Neural progenitor cell (in vitro differentiated cells): ENCODE results near the gene GYPC. TPM values are rescaled to one million over a fixed set of nuclear protein-coding genes. Genes with fewer than 3 reads are reported as not detected.

Experiments
- DNase-seq: peaks from one replicate; pipeline ENCODE4 v3.0.0-alpha.2; 2016; ENCODE audit warnings: low spot score
- H2AFZ ChIP-seq: fragments of 200-600 bp; sonication (generic); replicated peaks from 2 replicates; pipeline ENCODE4 v1.6.1; 2016; ENCODE audit warnings: antibody characterized with exemption
- H3F3A ChIP-seq: fragments of 200-600 bp; sonication (generic); 2 replicates; pipeline ENCODE4 v1.6.1; 2016; ENCODE audit warnings: antibody characterized with exemption, low read depth
- H3K27ac ChIP-seq: fragments of 200-600 bp; sonication (generic); 2 replicates; pipeline ENCODE4 v1.5.1; 2016; ENCODE audit warnings: mild to moderate bottlenecking
- H3K27me3 ChIP-seq: fragments of 200-600 bp; sonication (generic); 2 replicates; pipeline ENCODE4 v1.6.1; 2016; ENCODE audit warnings: mild to moderate bottlenecking, moderate library complexity
- H3K36me3 ChIP-seq: fragments of 200-600 bp; sonication (generic); 2 replicates; pipeline ENCODE4 v1.5.1; 2016
- H3K4me1 ChIP-seq: fragments of 200-600 bp; sonication (generic); 2 replicates; pipeline ENCODE4 v1.6.1; 2016; ENCODE audit warnings: mixed run types
- H3K4me2 ChIP-seq: fragments of 200-600 bp; sonication (generic); 2 replicates; pipeline ENCODE4 v1.6.1; 2016
- H3K4me3 ChIP-seq: fragments of 200-600 bp; sonication (generic); 2 replicates; pipeline ENCODE4 v1.5.1; 2016
- H3K79me2 ChIP-seq: fragments of 200-600 bp; sonication (generic); 2 replicates; pipeline ENCODE4 v1.6.1; 2016; ENCODE audit warnings: low read depth
- H3K9ac ChIP-seq: fragments of 200-600 bp; sonication (generic); 2 replicates; pipeline ENCODE4 v1.6.1; 2016
- H3K9me3 ChIP-seq: fragments of 200-600 bp; sonication (generic); 2 replicates; pipeline ENCODE4 v1.5.1; 2016; ENCODE audit warnings: low read depth
- H4K20me1 ChIP-seq: fragments of 200-600 bp; sonication (generic); 2 replicates; pipeline ENCODE4 v1.6.1; 2016; ENCODE audit warnings: low read depth
- H3K27ac Mint-ChIP-seq: 3 replicates; pipeline ENCODE4 v1.8.0; 2021; ENCODE audit warnings: mixed read lengths
- H3K27me3 Mint-ChIP-seq: 2 replicates; pipeline ENCODE4 v1.8.0; 2022; ENCODE audit warnings: low read depth, mild to moderate bottlenecking, inconsistent platforms, moderate library complexity, mixed read lengths; ENCODE audit not compliant: insufficient read depth
- H3K36me3 Mint-ChIP-seq: 3 replicates; pipeline ENCODE4 v1.8.0; 2021; ENCODE audit warnings: mixed read lengths
- H3K4me1 Mint-ChIP-seq: 3 replicates; pipeline ENCODE4 v1.8.0; 2021; ENCODE audit warnings: mixed read lengths
- H3K4me3 Mint-ChIP-seq: 3 replicates; pipeline ENCODE4 v1.8.0; 2021; ENCODE audit warnings: mild to moderate bottlenecking, moderate library complexity, mixed read lengths
- H3K9me3 Mint-ChIP-seq: 3 replicates; pipeline ENCODE4 v1.8.0; 2020; ENCODE audit warnings: mixed read lengths
- CTCF ChIP-seq: fragments of 200-600 bp; sonication (generic); IDR thresholded peaks from 2 replicates; pipeline ENCODE4 v1.5.1; 2017; ENCODE audit warnings: antibody characterized with exemption, mild to moderate bottlenecking
- EZH2 ChIP-seq: fragments of 200-600 bp; sonication (generic); IDR thresholded peaks from 2 replicates; pipeline ENCODE4 v1.6.1; 2017; ENCODE audit warnings: antibody characterized with exemption, mild to moderate bottlenecking, moderate library complexity
- EZH2phosphoT487 ChIP-seq: fragments of 200-600 bp; sonication (generic); IDR thresholded peaks from 2 replicates; pipeline ENCODE4 v1.6.1; 2017; ENCODE audit warnings: antibody characterized with exemption
- total RNA-seq: library from RNA; depleted of rRNA; stranded (reverse); fragments of >200 nt; gene quantifications from 2 replicates; pipeline ENCODE4 v1.2.3, GENCODE V29; 2015; ENCODE audit warnings: low replicate concordance

The GYPC gene
- total RNA-seq, 1 donor from 2014 or later: 3.4 TPM

DNA sequence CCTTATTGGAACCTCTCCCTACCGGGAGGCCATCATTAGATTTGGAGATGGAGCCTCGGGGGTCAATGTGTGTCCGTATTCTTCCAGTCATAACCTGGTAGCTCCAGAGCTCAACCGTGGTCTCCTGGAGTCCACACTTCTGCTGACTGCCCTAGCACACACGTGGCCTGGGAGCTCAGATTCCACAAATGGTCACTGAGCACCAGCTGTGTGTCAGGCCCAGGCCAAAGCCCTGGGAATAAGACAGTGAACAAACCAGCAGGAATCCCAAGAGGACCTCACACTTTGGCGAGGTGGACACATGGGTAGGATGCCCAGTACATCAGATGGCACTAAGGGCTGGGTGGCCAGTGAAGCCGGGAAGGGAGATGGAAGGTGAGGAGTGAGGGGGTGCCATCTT is 15.5 kb downstream of the GYPC start:
- Histone ChIP-seq H3K36me3 (peaks cover 4% of the 10 kb centered on the region), H3K9me3 (peaks cover 7% of the 10 kb centered on the region), H4K20me1 (no peaks in the 10 kb centered on the region), H2AFZ (no peak overlapping the region), H3K4me2 (no peak overlapping the region), H3K79me2 (no peaks in the 10 kb centered on the region), H3K9ac (no peak overlapping the region), H3F3A (no peaks in the 10 kb centered on the region), H3K4me1 (peaks cover 5% of the 10 kb centered on the region), H3K4me3 (no peak overlapping the region), H3K27me3 (no peaks in the 10 kb centered on the region), H3K27ac (no peak overlapping the region)
- Mint-ChIP-seq H3K27ac (no peak overlapping the region), H3K27me3 (peaks cover 4% of the 10 kb centered on the region), H3K9me3 (peaks cover 16% of the 10 kb centered on the region), H3K36me3 (peaks cover 27% of the 10 kb centered on the region), H3K4me3 (no peak overlapping the region), H3K4me1 (peaks cover 35% of the 10 kb centered on the region)
- DNase-seq: no peak
- TF ChIP-seq EZH2: no peak
- no peak for TF ChIP-seq EZH2phosphoT487
- no peak for TF ChIP-seq CTCF

DNA sequence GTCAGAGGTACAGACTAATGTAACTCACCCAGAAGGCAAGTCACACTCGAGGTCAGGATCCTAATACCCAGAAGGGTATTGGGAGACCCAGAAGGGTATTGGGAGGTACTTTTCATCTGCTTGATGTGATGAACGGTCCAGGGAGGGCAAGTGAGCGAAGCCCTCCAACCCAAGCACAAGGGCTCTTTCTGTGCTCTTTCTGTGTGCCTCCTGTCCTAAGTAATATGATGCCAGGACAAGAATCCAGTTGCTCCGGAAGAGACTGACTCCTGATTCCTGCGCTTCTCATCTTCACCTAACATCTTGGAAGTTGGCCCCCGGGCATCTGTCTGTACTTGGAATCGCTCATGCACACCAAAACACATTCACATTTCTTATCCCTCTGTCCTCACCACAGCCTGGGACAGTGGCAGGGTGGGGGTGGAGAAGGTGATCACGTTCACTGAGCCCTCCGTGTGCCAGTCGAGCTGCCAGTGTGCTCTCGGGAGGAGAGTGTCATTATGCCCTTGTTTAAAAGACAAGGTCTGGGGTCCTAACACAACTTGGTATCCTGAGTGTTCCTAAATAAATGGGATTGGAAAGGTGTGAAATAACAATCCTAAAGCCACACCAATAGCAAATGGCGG is 17.1 kb downstream of the GYPC start:
- Histone ChIP-seq H3K27me3 (no peaks in the 10 kb centered on the region), H3F3A (no peaks in the 10 kb centered on the region), H3K79me2 (no peaks in the 10 kb centered on the region), H3K36me3 (peaks cover 4% of the 10 kb centered on the region), H3K9ac (no peak overlapping the region), H2AFZ (no peak overlapping the region), H3K4me2 (no peak overlapping the region), H3K27ac (no peak overlapping the region), H3K4me3 (no peak overlapping the region), H3K4me1 (peaks cover 5% of the 10 kb centered on the region), H4K20me1 (no peaks in the 10 kb centered on the region), H3K9me3 (peaks cover 7% of the 10 kb centered on the region)
- H3K4me1 Mint-ChIP-seq: peaks cover 28% of the 10 kb centered on the region
- H3K27me3 Mint-ChIP-seq: peaks cover 5% of the 10 kb centered on the region
- no peak for DNase-seq
- TF ChIP-seq EZH2phosphoT487: no peak
- no peak for TF ChIP-seq CTCF
- no peak for TF ChIP-seq EZH2
- H3K27ac Mint-ChIP-seq: no peak overlapping the region
- peaks cover 31% of the 10 kb centered on the region for H3K36me3 Mint-ChIP-seq
- H3K9me3 Mint-ChIP-seq: peaks cover 22% of the 10 kb centered on the region
- no peak overlapping the region for H3K4me3 Mint-ChIP-seq

- Mint-ChIP-seq H3K9me3 (peaks cover 23% of the 10 kb centered on the region), H3K27me3 (peaks cover 5% of the 10 kb centered on the region), H3K27ac (no peak overlapping the region), H3K36me3 (peaks cover 33% of the 10 kb centered on the region), H3K4me1 (peaks cover 21% of the 10 kb centered on the region), H3K4me3 (no peak overlapping the region)
- H3K4me3 ChIP-seq: no peak overlapping the region
- no peak overlapping the region for H3K4me2 ChIP-seq
- H3K9me3 ChIP-seq: peaks cover 7% of the 10 kb centered on the region
- no peaks in the 10 kb centered on the region for H3F3A ChIP-seq
- no peak overlapping the region for H3K9ac ChIP-seq
- no peaks in the 10 kb centered on the region for H3K27me3 ChIP-seq
- peaks cover 4% of the 10 kb centered on the region for H3K36me3 ChIP-seq
- DNase-seq: no peak
- peaks cover 5% of the 10 kb centered on the region for H3K4me1 ChIP-seq
- H3K79me2 ChIP-seq: no peaks in the 10 kb centered on the region
- H2AFZ ChIP-seq: no peak overlapping the region
- H3K27ac ChIP-seq: no peak overlapping the region
- no peaks in the 10 kb centered on the region for H4K20me1 ChIP-seq
- no peak for TF ChIP-seq EZH2
- no peak for TF ChIP-seq EZH2phosphoT487
- TF ChIP-seq CTCF: no peak
These were observed 18.3 kb downstream of the GYPC start for GRCh38 chr2:126674075-126674744.
